ENCODE results near the gene ULK4.

- TF ChIP-seq CTCF (IDR thresholded peaks at IDR 0.05 in 4 of 5, conservative IDR thresholded peaks at IDR 0.05 in 1 of 5) (no peak), POLR2A (IDR thresholded peaks at IDR 0.05) (no peak)
Measured at GRCh38 chr3:41417574-41417973, 544.3 kb downstream of the ULK4 start.

Measured in gastrocnemius medialis (tissue), 4 donors.